WI38 (cell line): ENCODE data around the gene SMLR1.

Experiments
- H3K4me3 ChIP-seq: 2 replicates; pipeline ENCODE4 v1.5.1; 2011; ENCODE audit warnings: low read depth, mild to moderate bottlenecking, control low read depth, low read length
- TF ChIP-seq, protein P1 (sequence below): IDR thresholded peaks from 2 replicates; pipeline ENCODE4 v1.5.1; 2012; ENCODE audit warnings: low read depth, mild to moderate bottlenecking, control low read depth, low read length

Gene SMLR1

DNA sequence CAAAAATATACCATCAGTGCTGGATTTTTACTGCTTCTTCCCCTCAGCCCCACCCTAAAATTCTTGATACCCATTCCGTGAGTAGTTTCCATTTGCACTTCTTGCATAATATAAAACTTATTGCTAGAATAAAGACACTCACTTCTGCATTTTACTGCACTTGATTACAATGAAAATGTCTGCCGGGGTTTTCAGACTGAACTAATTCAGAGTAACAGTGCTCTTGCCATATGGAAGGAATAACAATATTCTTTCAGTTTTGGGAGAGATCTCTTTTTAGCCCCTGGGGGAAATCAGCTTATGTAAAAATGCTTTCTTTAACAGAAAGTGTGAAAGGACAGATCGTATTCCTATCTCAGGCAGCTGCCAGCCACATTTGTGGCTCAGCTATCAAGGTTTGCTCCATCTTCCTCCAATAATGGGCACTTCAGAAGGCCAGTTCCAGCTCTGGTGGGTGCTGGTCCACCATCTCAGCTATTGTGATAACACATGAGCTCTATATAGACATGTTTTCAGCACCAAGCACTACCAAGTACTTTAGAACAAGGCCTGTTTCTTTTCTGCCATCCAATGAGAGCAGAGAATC, 8.9 kb downstream of the SMLR1 start:
- H3K4me3 ChIP-seq: no peak overlapping the region
- TF ChIP-seq, protein P1, sequence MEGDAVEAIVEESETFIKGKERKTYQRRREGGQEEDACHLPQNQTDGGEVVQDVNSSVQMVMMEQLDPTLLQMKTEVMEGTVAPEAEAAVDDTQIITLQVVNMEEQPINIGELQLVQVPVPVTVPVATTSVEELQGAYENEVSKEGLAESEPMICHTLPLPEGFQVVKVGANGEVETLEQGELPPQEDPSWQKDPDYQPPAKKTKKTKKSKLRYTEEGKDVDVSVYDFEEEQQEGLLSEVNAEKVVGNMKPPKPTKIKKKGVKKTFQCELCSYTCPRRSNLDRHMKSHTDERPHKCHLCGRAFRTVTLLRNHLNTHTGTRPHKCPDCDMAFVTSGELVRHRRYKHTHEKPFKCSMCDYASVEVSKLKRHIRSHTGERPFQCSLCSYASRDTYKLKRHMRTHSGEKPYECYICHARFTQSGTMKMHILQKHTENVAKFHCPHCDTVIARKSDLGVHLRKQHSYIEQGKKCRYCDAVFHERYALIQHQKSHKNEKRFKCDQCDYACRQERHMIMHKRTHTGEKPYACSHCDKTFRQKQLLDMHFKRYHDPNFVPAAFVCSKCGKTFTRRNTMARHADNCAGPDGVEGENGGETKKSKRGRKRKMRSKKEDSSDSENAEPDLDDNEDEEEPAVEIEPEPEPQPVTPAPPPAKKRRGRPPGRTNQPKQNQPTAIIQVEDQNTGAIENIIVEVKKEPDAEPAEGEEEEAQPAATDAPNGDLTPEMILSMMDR: no peak

DNA sequence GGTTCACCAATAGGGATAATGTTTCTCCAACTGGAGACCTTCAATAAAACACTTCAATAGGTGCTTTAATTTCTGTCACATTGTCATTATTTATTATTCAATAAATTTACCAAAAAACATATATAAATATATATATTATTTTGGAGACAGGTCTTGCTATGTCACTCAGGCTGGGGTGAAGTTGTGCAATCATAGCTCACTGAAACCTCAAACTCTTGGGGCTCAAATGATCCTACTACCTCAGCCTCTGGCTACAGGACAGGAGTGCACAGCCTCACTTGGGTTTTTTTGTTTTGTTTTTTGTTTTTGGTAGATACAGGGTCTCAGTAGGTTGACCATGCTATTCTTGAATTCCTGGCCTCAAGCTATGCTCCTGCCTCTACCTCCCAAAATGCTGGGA, 9.9 kb downstream of the SMLR1 start:
- TF ChIP-seq, protein P1: no peak
- no peak overlapping the region for H3K4me3 ChIP-seq

DNA sequence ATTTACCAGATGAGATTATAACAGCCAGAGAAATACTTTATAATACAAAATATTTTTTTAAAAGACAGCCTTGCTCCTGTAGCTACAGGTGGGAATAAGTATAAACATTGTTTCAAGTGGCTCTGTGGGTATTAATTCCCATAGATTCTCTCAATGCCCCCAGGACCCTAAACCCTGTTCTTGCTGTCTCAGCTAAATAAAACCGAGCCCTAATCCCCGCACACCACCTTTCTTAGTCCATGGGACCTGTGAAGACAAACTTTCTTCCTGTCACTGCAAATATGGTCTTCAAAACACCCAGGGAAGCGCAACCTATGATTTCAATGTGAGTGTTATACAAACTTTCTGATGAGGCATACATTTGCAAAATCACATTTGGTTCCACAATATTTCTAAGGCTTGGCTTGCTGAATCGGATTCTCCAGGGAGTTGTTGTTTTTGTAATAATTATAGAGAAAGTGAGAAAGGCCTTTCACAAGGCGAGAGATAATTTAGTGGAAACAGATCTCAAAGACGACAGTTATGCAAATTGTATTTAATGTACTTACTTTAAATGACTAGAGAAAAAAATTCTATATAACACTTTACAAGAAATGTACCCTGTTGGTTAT, 11.1 kb downstream of the SMLR1 start:
- H3K4me3 ChIP-seq: no peak overlapping the region
- TF ChIP-seq, protein P1: no peak

DNA sequence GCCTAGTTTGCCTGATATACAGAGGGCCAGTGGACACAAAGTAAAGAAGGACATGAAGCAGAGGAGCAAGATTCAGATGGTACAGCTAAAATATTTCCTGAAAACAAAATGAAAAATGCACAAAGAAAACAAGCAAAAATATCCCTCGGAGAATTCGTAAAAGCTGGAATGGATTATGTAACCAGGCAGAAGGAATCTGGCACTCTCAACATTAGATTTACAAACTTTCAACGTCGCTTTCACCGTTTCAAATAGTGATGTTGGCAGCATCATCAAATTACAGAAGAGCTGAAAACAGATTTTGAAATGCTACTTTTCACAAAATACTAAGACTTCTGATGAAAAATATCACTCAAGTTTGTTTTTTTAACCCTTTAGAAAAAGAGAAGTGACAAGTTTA, 11.7 kb downstream of the SMLR1 start:
- TF ChIP-seq, protein P1: no peak
- H3K4me3 ChIP-seq: no peak overlapping the region

DNA sequence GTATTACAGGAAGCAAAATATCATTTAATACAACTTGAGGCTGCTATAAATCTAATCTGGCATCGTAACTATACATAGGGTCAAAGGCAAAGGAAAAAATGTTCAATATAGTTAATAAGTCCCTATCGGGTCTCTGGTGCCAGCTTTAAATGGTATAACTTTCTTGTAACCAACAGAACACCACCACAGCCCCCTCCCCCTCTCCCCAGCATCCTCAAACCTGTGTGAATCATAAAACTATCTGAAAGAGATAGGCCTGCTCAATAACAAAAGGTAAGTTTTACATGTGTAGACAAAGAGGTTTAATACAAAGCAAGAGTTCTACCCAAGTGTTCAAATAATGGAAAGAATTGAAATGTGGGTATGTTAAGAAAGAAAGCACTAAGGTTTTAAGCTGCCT, 12.2 kb downstream of the SMLR1 start:
- no peak overlapping the region for H3K4me3 ChIP-seq
- TF ChIP-seq, protein P1: no peak

DNA sequence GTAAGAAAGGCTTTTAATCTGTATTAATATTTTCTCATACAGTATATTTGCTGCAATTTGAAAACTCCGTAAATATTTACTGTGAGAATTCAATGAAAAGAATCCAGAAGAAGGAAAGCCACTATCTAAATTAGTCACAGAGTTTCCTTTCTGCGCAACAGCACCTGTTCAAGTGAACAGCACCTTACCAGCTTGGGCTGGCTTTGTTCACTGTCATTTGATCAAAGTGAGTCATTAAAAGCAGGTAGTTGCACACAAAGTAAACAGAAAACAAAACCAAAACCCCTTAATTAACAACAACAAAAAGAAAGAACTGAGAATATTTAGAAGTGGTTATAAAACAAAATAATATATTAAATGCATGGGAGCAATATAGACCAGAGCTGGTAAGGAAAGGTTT, 12.8 kb downstream of the SMLR1 start:
- TF ChIP-seq, protein P1: no peak
- H3K4me3 ChIP-seq: no peak overlapping the region

DNA sequence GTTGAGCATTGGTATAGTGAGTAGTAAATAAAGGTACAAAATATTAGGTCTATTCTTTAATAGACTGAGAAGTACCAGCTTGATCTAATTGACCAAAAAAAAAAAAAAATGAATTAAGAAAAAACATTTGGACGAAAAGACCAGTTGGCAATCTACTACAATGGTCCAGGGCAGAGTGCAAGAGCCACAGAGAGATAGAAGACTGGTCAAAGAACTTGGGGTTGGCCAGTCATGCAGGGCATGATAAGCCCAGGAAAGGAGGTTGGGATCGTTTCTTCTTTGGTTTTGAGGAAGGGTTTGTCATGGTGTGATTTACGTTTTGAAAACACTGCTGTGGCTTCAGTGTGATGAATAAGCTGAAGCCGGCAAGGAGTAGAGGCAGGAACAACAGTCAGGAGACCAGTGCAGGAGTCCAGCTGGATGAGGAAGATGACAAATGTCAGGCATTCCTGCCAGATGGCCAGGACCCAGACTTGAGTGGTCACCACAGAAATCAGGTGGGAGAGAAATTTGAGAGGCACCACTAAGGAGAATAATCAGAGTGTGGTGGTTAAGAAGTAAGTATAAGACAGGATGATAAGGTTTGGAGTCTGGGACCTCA, 14.0 kb downstream of the SMLR1 start:
- H3K4me3 ChIP-seq: no peak overlapping the region
- TF ChIP-seq, protein P1: no peak
